Osteocyte (in vitro differentiated cells): Measurements from ENCODE around the gene HOXA10. TPM values are rescaled to one million over a fixed set of nuclear protein-coding genes. Genes with fewer than 3 reads are reported as not detected.

Experiments used
- DNase-seq: peaks from one replicate; pipeline ENCODE4 v3.0.0; 2021; ENCODE audit warnings: mixed read lengths; ENCODE audit not compliant: unreplicated experiment; ENCODE audit errors: extremely low spot score
- H3K27ac Mint-ChIP-seq: one replicate; pipeline ENCODE4 v1.8.0; 2021; ENCODE audit warnings: mild to moderate bottlenecking, mixed read lengths; ENCODE audit not compliant: unreplicated experiment
- H3K27me3 Mint-ChIP-seq: one replicate; pipeline ENCODE4 v1.8.0; 2021; ENCODE audit warnings: mixed read lengths; ENCODE audit not compliant: unreplicated experiment
- H3K36me3 Mint-ChIP-seq: one replicate; pipeline ENCODE4 v1.8.0; 2021; ENCODE audit warnings: mixed read lengths; ENCODE audit not compliant: unreplicated experiment
- H3K4me1 Mint-ChIP-seq: one replicate; pipeline ENCODE4 v1.8.0; 2021; ENCODE audit warnings: mixed read lengths; ENCODE audit not compliant: unreplicated experiment
- H3K4me3 Mint-ChIP-seq: one replicate; pipeline ENCODE4 v1.8.0; 2021; ENCODE audit warnings: mild to moderate bottlenecking, moderate library complexity, mixed read lengths; ENCODE audit not compliant: unreplicated experiment
- H3K9me3 Mint-ChIP-seq: one replicate; pipeline ENCODE4 v1.8.0; 2021; ENCODE audit warnings: mixed read lengths; ENCODE audit not compliant: unreplicated experiment
- total RNA-seq: library from RNA; stranded (reverse); gene quantifications from 2 replicates; pipeline ENCODE4 v1.2.1, GENCODE V29; 2021
- TF ChIP-seq, protein P1 (sequence below): fragments of 200-600 bp; sonication (generic); IDR thresholded peaks from 2 replicates; pipeline ENCODE4 v1.5.0; 2021; ENCODE audit warnings: antibody characterized with exemption, mild to moderate bottlenecking, moderate library complexity

HOXA10 gene
- total RNA-seq, 1 donor from 2014 or later: not detected

- H3K27me3 Mint-ChIP-seq: peaks cover 78% of the 10 kb centered on the region
- H3K36me3 Mint-ChIP-seq: peaks cover 2% of the 10 kb centered on the region
- H3K27ac Mint-ChIP-seq: no peak overlapping the region
- no peaks in the 10 kb centered on the region for H3K9me3 Mint-ChIP-seq
- DNase-seq: no peak
- TF ChIP-seq, protein P1, sequence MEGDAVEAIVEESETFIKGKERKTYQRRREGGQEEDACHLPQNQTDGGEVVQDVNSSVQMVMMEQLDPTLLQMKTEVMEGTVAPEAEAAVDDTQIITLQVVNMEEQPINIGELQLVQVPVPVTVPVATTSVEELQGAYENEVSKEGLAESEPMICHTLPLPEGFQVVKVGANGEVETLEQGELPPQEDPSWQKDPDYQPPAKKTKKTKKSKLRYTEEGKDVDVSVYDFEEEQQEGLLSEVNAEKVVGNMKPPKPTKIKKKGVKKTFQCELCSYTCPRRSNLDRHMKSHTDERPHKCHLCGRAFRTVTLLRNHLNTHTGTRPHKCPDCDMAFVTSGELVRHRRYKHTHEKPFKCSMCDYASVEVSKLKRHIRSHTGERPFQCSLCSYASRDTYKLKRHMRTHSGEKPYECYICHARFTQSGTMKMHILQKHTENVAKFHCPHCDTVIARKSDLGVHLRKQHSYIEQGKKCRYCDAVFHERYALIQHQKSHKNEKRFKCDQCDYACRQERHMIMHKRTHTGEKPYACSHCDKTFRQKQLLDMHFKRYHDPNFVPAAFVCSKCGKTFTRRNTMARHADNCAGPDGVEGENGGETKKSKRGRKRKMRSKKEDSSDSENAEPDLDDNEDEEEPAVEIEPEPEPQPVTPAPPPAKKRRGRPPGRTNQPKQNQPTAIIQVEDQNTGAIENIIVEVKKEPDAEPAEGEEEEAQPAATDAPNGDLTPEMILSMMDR: no peak
- H3K4me3 Mint-ChIP-seq: no peak overlapping the region
- peaks cover 13% of the 10 kb centered on the region for H3K4me1 Mint-ChIP-seq
Measured at GRCh38 chr7:27173511-27173955, 587 bp downstream of the HOXA10 start.

DNA sequence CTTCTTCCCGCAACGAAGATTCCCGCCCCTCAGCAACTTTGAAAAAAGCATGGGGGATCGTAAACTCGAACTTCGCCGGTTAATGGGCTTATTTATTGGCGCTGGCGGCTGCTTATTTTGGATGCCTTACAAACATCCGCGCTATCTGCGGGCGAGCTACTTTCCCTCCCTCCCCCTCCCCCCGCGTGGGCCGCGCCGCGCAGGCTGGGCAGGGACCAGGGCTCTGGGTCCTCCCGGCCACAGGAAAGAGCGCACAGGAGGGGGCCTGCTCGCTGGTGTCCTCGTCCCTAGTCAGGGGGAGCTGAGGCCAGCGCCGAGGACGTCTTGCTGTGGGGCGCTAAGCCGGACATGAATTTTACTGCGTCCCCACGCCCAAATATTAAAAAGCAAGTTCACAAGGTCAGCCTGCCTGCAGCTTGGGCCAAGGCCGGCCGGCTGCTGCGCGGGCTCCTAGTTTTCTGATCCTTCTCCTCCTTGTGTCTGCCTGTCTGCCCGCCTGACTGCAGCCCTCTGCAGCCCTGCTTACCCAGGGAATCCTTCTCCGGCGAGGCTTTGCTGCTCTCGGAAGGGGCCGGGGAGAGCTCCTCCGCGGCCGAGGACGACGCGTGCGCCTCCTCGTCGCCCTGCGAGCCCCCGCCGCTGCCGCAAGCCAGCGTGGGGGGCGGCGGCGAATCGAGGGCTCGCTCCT is 1.2 kb downstream of the HOXA10 start:
- no peak for DNase-seq
- Mint-ChIP-seq H3K9me3 (no peaks in the 10 kb centered on the region), H3K27ac (no peak overlapping the region)

DNA sequence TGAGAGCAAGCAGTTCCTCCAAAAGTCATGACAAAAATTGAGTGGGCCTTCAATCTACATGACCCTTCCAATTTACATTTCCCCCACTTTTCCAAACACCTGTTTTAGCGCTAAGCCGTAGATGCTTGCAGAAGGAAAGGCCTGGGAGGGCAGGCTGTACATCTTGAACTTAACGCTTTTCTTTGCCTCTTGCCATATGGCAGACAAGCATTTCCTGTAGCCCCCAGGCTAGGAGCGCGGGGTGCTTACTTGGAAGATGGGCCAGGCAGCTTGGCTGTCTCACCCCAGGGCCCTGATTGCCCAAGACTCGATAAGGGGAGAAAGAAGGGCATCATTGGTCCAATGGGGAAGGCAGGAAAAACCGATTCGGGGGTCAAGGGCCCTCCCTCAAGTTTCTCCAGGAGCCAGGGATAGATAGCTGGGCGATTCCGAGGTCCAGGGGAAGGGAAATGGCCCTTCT is 1.8 kb downstream of the HOXA10 start:
- H3K36me3 Mint-ChIP-seq: peaks cover 2% of the 10 kb centered on the region
- DNase-seq: no peak
- H3K27me3 Mint-ChIP-seq: peaks cover 78% of the 10 kb centered on the region
- no peak overlapping the region for H3K4me3 Mint-ChIP-seq
- no peak overlapping the region for H3K27ac Mint-ChIP-seq
- peaks cover 13% of the 10 kb centered on the region for H3K4me1 Mint-ChIP-seq
- H3K9me3 Mint-ChIP-seq: no peaks in the 10 kb centered on the region
- TF ChIP-seq, protein P1: no peak

More for the DNA sequence above, 1.2 kb downstream of the HOXA10 start:
- Mint-ChIP-seq H3K36me3 (peaks cover 2% of the 10 kb centered on the region), H3K4me1 (peaks cover 13% of the 10 kb centered on the region), H3K4me3 (peak overlapping the region; percentile 57), H3K27me3 (peaks cover 78% of the 10 kb centered on the region)
- TF ChIP-seq, protein P1: no peak

DNA sequence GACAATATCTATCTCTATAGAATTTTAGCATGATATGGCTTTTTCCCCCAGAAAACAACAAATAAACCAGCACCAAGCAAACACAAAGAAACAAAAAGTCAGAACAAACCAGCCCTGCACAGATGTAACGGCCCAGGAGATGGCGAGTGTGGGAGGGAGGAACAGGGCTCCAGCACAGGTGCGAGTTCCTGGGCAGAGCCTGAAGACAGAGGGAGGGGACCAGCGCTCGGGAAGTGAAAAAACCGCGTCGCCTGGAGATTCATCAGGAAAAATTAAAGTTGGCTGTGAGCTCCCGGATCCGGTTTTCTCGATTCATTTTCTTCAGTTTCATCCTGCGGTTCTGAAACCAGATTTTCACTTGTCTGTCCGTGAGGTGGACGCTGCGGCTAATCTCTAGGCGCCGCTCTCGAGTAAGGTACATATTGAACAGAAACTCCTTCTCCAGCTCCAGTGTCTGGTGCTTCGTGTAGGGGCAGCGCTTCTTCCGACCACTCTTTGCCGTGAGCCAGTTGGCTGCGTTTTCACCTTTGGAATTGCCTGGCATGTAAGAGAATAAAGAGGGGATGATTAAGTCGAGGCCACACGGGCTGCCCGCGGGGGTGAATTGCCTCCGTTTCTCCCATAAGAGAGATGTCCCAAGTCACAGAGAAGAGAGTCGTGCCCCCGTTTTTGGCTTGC is 2.3 kb downstream of the HOXA10 start:
- TF ChIP-seq, protein P1: no peak
- H3K4me3 Mint-ChIP-seq: peak overlapping the region; percentile 30
- DNase-seq: no peak
- no peak overlapping the region for H3K27ac Mint-ChIP-seq
- peaks cover 2% of the 10 kb centered on the region for H3K36me3 Mint-ChIP-seq
- peaks cover 13% of the 10 kb centered on the region for H3K4me1 Mint-ChIP-seq
- peaks cover 78% of the 10 kb centered on the region for H3K27me3 Mint-ChIP-seq
- H3K9me3 Mint-ChIP-seq: no peaks in the 10 kb centered on the region

DNA sequence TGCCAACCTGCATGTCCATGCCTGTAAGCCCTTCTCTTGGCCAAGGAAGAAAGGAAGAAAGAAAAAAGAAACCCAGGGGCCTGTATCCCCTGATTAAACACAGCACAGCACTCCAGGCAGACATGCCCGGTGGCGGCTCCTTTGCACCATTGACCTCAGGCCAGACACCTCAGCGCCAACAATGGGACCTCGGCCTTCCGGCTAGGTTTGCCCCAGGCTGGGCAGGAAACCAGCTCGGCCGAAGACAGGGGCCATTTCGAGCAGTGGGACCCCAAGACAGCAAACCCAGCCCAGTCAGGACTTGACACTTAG is 2.8 kb downstream of the HOXA10 start:
- H3K27me3 Mint-ChIP-seq: peaks cover 78% of the 10 kb centered on the region

More for the DNA sequence above, 2.8 kb downstream of the HOXA10 start:
- Mint-ChIP-seq H3K4me1 (peaks cover 13% of the 10 kb centered on the region), H3K27ac (no peak overlapping the region), H3K36me3 (peaks cover 2% of the 10 kb centered on the region), H3K9me3 (no peaks in the 10 kb centered on the region), H3K4me3 (peak overlapping the region; percentile 5)
- TF ChIP-seq, protein P1: no peak
- DNase-seq: no peak
